Adrenal gland (tissue), 12 donors: ENCODE results near the gene FAM98B. TPM values are rescaled to one million over a fixed set of nuclear protein-coding genes. Genes with fewer than 3 reads are reported as not detected.

Experiments
- DNase-seq, 7 donors: peaks; one replicate each; pipeline ENCODE4 v3.0.0-alpha.2; 2019 to 2020
- H3K27ac ChIP-seq, 5 donors: fragments of 200-600 bp; sonication (generic) in 4 of 5; 1 replicate in 3 of 5; 2 replicates in 2 of 5; pipeline versions ENCODE4 v1.5.1 to v1.8.0; 2016 to 2020; ENCODE audit warnings: mild to moderate bottlenecking in 1 of 5
- H3K27me3 ChIP-seq: fragments of 200-600 bp; 2 replicates; pipeline ENCODE4 v1.8.0; 2021
- H3K36me3 ChIP-seq, 2 donors: fragments of 200-600 bp; replicated peaks in 1 of 2; 1 replicate in 1 of 2; 2 replicates in 1 of 2; pipeline versions ENCODE4 v1.5.1 to v1.8.0; 2018 to 2022
- H3K4me1 ChIP-seq, 2 donors: fragments of 200-600 bp; replicated peaks in 1 of 2; 1 replicate in 1 of 2; 2 replicates in 1 of 2; pipeline versions ENCODE4 v1.5.1 to v1.8.0; 2018 to 2021
- H3K4me3 ChIP-seq, 4 donors: fragments of 200-600 bp; sonication (generic) in 3 of 4; one replicate each; pipeline ENCODE4 v1.5.1; 2016 to 2018
- H3K9me3 ChIP-seq, 3 donors: fragments of 200-600 bp; sonication (generic) in 1 of 3; replicated peaks in 1 of 3; 1 replicate in 2 of 3; 2 replicates in 1 of 3; pipeline versions ENCODE4 v1.5.1 to v1.8.0; 2016 to 2021
- POLR2A ChIP-seq, 2 donors: fragments of 450-650 bp; IDR thresholded peaks; one replicate each; pipeline ENCODE4 v1.6.1; 2017; ENCODE audit warnings: antibody characterized with exemption in 2 of 2, mild to moderate bottlenecking in 2 of 2, moderate library complexity in 1 of 2
- WGBS, 4 donors: extraction: QIAGEN DNeasy Blood & Tissue Kit in 2 of 4; methylation state at CpG; one replicate each; pipeline versions ENCODE4 v1.1.5 to v1.1.7; 2013 to 2017; 5-methylcytosine and 5-hydroxymethylcytosine counted together
- intact Hi-C, 2 donors: fragments of 100-400 bp; cut with DNase I; formaldehyde crosslinking; loops; one replicate each; pipeline versions ENCODE4 v1.14.1 to v1.15.0; 2022 to 2023
- polyA plus RNA-seq, 3 donors: library from polyadenylated mRNA; stranded (reverse); fragments of 200-250 nt in 2 of 3; fragments of 350-450 nt in 1 of 3; fragmentation: Illumina TruSeq in 1 of 3; extraction: RNeasy Lipid Tissue Mini Kit (QIAGEN cat#74804) in 1 of 3; gene quantifications; one replicate each; pipeline ENCODE4 v1.2.3, GENCODE V29; 2013 to 2014
- total RNA-seq, 9 donors: library from RNA; depleted of rRNA in 4 of 9; stranded (reverse); fragments of >200 nt in 4 of 9; fragments of 120-200 nt in 1 of 9; fragmentation: NEBNext Ultra II Directional in 1 of 9; extraction: Animal tissue kit (Norgen Biotek cat#: 25700) in 1 of 9; gene quantifications; one replicate each; pipeline versions ENCODE4 v1.1.0 to v1.2.4, GENCODE V29; 2013 to 2023
- TF ChIP-seq, protein P1 (sequence below), 6 experiments: fragments of 450-650 bp in 4 of 6; fragments of 200-600 bp in 2 of 6; sonication (generic) in 1 of 6; IDR thresholded peaks; 1 replicate in 5 of 6; 2 replicates in 1 of 6; pipeline versions ENCODE4 v1.5.1 to v1.8.0; 2016 to 2021; ENCODE audit warnings: antibody characterized with exemption in 6 of 6, mild to moderate bottlenecking in 2 of 6, moderate library complexity in 1 of 6
- donor health status: healthy with polysubstance abuse.
- donor health status: Bipolar disorder and iron deficiency.
- donor health status: DM: yes; HTN: yes; CAD: no.
- donor health status: DM: no; HTN: no; CAD: no.
- donor health status: DM: no; HTN: no; CAD: no.
- donor health status: DM: yes; HTN: yes; CAD: no.

Gene FAM98B
- total and polyA plus RNA-seq, 12 donors: 3.0 to 30.1 (median 12.3) TPM

DNA sequence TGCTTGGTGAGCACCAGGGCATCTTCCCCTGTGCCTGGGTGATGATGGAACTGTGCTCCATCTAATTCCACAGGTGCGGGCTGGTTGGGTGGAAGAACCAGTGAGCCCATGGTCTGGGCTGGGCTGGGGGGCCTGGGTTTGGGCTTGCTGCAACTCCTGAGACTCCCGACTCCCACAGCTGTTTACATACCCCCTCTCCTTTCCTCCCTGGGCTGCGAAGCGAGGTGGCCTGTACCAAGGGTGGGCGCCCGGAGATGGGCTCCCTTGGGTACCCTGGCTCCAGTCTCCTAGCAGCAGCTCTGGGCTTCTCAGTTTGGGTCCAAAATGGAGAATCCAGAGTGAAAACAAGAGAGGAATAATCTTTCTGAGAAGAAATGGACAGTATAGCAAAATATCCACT is 5.6 kb downstream of the FAM98B start:
- H3K36me3 ChIP-seq: no peaks in the 10 kb centered on the region
- H3K27me3 ChIP-seq: no peaks in the 10 kb centered on the region
- no peak for DNase-seq
- no peak overlapping the region for H3K27ac ChIP-seq
- TF ChIP-seq, protein P1, sequence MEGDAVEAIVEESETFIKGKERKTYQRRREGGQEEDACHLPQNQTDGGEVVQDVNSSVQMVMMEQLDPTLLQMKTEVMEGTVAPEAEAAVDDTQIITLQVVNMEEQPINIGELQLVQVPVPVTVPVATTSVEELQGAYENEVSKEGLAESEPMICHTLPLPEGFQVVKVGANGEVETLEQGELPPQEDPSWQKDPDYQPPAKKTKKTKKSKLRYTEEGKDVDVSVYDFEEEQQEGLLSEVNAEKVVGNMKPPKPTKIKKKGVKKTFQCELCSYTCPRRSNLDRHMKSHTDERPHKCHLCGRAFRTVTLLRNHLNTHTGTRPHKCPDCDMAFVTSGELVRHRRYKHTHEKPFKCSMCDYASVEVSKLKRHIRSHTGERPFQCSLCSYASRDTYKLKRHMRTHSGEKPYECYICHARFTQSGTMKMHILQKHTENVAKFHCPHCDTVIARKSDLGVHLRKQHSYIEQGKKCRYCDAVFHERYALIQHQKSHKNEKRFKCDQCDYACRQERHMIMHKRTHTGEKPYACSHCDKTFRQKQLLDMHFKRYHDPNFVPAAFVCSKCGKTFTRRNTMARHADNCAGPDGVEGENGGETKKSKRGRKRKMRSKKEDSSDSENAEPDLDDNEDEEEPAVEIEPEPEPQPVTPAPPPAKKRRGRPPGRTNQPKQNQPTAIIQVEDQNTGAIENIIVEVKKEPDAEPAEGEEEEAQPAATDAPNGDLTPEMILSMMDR (IDR thresholded peaks at IDR 0.05): no peak
- no peak for TF ChIP-seq POLR2A (IDR thresholded peaks at IDR 0.05)
- 98 to 100% (median 99%) methylated on average over 4 to 6 of the region's 6 CpGs for WGBS, 4 donors
- intact Hi-C loops: no loop called here
- H3K4me1 ChIP-seq: peaks cover 13 to 18% of the 10 kb centered on the region in 2 donors
- H3K9me3 ChIP-seq: no peaks in the 10 kb centered on the region
- H3K4me3 ChIP-seq: no peak overlapping the region

DNA sequence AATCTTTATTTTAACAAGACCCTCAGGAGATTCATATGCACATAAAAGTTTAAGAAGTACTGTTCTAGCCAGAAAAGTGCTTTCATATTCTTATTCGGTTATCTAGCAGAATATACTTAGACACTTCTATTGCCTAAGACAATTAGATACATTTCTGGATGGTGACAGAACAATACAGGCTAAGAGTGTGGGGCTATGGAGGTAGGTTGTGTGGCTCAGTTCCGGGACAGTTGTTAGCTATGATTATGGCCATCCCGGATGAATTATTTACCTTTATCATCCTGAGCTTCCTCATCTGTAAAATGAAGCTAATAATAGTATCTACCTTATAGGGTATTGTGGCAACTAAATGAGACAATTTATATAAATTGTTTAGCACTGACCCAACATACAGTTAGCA is 6.6 kb downstream of the FAM98B start:
- H3K4me3 ChIP-seq: no peak overlapping the region
- no peak for DNase-seq
- no peaks in the 10 kb centered on the region for H3K36me3 ChIP-seq
- no peaks in the 10 kb centered on the region for H3K9me3 ChIP-seq
- intact Hi-C loops: no loop called here
- WGBS, 4 donors: 88 to 92% (median 90%) methylated on average over 3 of the region's 3 CpGs
- TF ChIP-seq POLR2A (IDR thresholded peaks at IDR 0.05): no peak
- TF ChIP-seq, protein P1 (IDR thresholded peaks at IDR 0.05): no peak
- peaks cover 5 to 11% of the 10 kb centered on the region in 2 donors for H3K4me1 ChIP-seq
- no peak overlapping the region for H3K27ac ChIP-seq
- H3K27me3 ChIP-seq: no peaks in the 10 kb centered on the region

DNA sequence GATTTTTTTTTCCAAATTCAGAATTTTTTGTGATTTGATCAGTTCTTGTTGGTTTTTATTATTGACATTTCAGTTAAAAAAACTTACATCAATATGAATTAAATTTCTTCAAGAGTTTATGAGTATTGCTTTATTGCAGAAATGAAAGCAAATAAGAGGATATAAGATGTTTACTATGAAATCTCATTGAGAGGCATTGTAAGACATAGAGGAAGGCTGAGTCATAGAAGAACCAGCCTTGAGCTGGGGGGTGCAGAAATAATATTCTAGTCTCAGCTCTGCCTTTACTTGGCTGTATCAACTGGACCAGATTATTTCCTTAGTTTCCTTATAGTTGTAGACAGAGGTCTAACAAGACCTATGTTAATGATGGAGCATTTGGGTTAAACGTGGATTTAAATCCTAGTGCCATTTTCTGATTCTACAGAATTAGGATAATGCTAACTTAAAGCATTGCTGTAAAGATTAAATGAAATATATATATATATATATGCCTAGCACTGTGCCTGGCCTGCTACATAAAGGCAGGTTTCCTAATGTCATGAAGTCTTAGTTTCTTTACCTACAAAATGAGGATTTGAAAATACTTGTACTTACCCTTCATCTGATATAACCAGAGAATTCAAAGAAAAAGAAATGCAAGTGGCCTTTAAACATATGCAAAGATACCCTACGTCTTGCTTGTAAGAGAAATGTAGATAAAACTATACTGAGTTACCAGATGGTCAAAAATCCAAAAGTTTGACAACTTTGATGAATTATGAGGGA is 7.3 kb downstream of the FAM98B start:
- no peak overlapping the region for H3K27ac ChIP-seq
- H3K27me3 ChIP-seq: no peaks in the 10 kb centered on the region
- no peak overlapping the region for H3K4me3 ChIP-seq
- TF ChIP-seq, protein P1 (IDR thresholded peaks at IDR 0.05): no peak
- no peak for TF ChIP-seq POLR2A (IDR thresholded peaks at IDR 0.05)
- H3K4me1 ChIP-seq: peaks cover 4 to 7% of the 10 kb centered on the region in 2 donors
- no peaks in the 10 kb centered on the region for H3K9me3 ChIP-seq
- no peaks in the 10 kb centered on the region for H3K36me3 ChIP-seq
- DNase-seq: no peak
- intact Hi-C loops: no loop called here
- WGBS, 4 donors: 87 to 95% (median 89%) methylated on average over 2 of the region's 2 CpGs

DNA sequence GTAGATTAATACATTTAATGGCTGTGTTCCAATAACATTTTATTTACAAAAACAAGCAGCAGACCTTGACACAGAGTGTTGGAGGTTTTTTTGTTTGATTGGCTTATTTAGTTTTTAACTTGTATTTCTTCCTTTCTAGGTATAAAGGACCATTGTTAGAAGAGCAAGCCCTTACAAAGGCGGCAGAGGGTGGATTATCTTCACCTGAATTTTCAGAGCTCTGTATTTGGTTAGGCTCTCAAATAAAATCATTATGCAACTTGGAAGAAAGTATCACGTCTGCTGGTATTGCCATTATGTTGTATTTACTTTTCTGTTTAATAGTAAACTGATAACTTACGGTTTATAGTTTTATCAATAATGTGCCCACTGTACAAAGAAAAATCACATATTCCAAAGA is 10.0 kb downstream of the FAM98B start:
- H3K4me3 ChIP-seq: no peak overlapping the region
- DNase-seq: no peak
- TF ChIP-seq POLR2A (IDR thresholded peaks at IDR 0.05): no peak
- TF ChIP-seq, protein P1 (IDR thresholded peaks at IDR 0.05): no peak
- no peak overlapping the region for H3K27ac ChIP-seq
- no peaks in the 10 kb centered on the region for H3K36me3 ChIP-seq
- intact Hi-C loops: no loop called here
- peaks cover 4 to 7% of the 10 kb centered on the region in 2 donors for H3K4me1 ChIP-seq
- no peaks in the 10 kb centered on the region for H3K27me3 ChIP-seq
- no peaks in the 10 kb centered on the region for H3K9me3 ChIP-seq
- 84 to 95% (median 87%) methylated on average over 3 of the region's 3 CpGs for WGBS, 4 donors
